Naive thymus-derived CD8-positive, alpha-beta T cell (primary cell): ENCODE measurements around the gene ERAS. TPM values are rescaled to one million over a fixed set of nuclear protein-coding genes. Genes with fewer than 3 reads are reported as not detected.

Experiments
- ATAC-seq, 2 donors: fragments of 150-1000 bp; cut with Tn5 transposase in 1 of 2; sonication (Bioruptor Pico), chemical (Tn5 transposase) in 1 of 2; 1 replicate in 1 of 2; 2 replicates in 1 of 2; pipeline ENCODE4 v1.10.0; 2021; ENCODE audit warnings: mild to moderate bottlenecking in 2 of 2, moderate library complexity in 2 of 2
- POLR2A ChIA-PET: fragments of 350-600 bp; sonication (Branson Sonifier 250); formaldehyde crosslinking; loops from one replicate; lab custom pipeline; 2021; ENCODE audit warnings: antibody characterized with exemption; lab: Charles Lee
- DNase-seq, 10 donors: peaks; one replicate each; pipeline versions ENCODE4 v3.0.0 to v3.0.0-alpha.2; 2020 to 2022
- H3K27ac Mint-ChIP-seq, 10 donors: one replicate each; pipeline ENCODE4 v1.8.0; 2020 to 2022; ENCODE audit warnings: mild to moderate bottlenecking in 10 of 10, mixed read lengths in 10 of 10, moderate library complexity in 4 of 10, inconsistent platforms in 1 of 10
- H3K27me3 Mint-ChIP-seq, 5 donors: one replicate each; pipeline ENCODE4 v1.8.0; 2021 to 2022; ENCODE audit warnings: mixed read lengths in 5 of 5
- H3K36me3 Mint-ChIP-seq, 3 donors: one replicate each; pipeline ENCODE4 v1.8.0; 2020 to 2022; ENCODE audit warnings: mixed read lengths in 3 of 3, mild to moderate bottlenecking in 2 of 3, inconsistent platforms in 1 of 3
- H3K4me1 Mint-ChIP-seq, 4 donors: one replicate each; pipeline ENCODE4 v1.8.0; 2021 to 2022; ENCODE audit warnings: mixed read lengths in 4 of 4
- H3K4me3 Mint-ChIP-seq, 10 donors: one replicate each; pipeline ENCODE4 v1.8.0; 2020 to 2022; ENCODE audit warnings: mild to moderate bottlenecking in 10 of 10, mixed read lengths in 10 of 10, moderate library complexity in 6 of 10, inconsistent platforms in 1 of 10
- H3K9me3 Mint-ChIP-seq, 9 donors: one replicate each; pipeline ENCODE4 v1.8.0; 2020 to 2022; ENCODE audit warnings: mixed read lengths in 9 of 9, mild to moderate bottlenecking in 3 of 9, inconsistent platforms in 1 of 9, moderate library complexity in 1 of 9
- polyA plus RNA-seq, 3 donors: library from polyadenylated mRNA; unstranded; fragments of 300-500 nt; fragmentation: Illumina TruSeq; gene quantifications; one replicate each; pipeline ENCODE4 v1.2.3, GENCODE V29; 2021
- total RNA-seq, 8 experiments: library from RNA in 2 of 8; stranded (reverse) in 2 of 8; gene quantifications; one replicate each; pipeline ENCODE4 v1.2.3 and lab custom pipeline; 2021 to 2026

Gene ERAS
- not detected for total RNA-seq
- not detected for polyA plus RNA-seq
- 0 to 0.42 (median 0.07) reads per million in 6 experiments for total RNA-seq (lab: John Stamatoyannopoulos, UW)

GRCh38 chrX:48826135-48826875, at the start of gene ERAS:
ERAS (plus strand) TSS chrX:48826513; CDS start chrX:48829124, 2,611 bp downstream.
- peak; percentile 74 for ATAC-seq
- H3K4me1 Mint-ChIP-seq, result peaks cover 4 to 11% (median 7%) of the 10 kb centered on the region in 4 donors
- DNase-seq, result peak in 5 of 10 donors; percentile 16 to 27 (median 20)
- peaks cover 5 to 20% (median 17%) of the 10 kb centered on the region in 5 donors for H3K27me3 Mint-ChIP-seq
- POLR2A ChIA-PET, result interaction anchor here (0.6 to 1.3 kb wide), 3 partner anchors 84 to 178 kb away, joined by 3 to 12 read pairs (median 3); no protein-coding TSS in a partner anchor
- peaks cover 0 to 25% (median 2%) of the 10 kb centered on the region in 3 donors for H3K36me3 Mint-ChIP-seq
- H3K9me3 Mint-ChIP-seq, result peaks cover 0 to 3% (median 0%) of the 10 kb centered on the region in 9 donors
- peak within 1 kb of the TSS in 1 of 10 donors; percentile 71 for H3K27ac Mint-ChIP-seq
- H3K4me3 Mint-ChIP-seq, result peak within 1 kb of the TSS; percentile 44 to 86 (median 62)

- POLR2A ChIA-PET, result interaction anchor here (0.5 kb wide), 1 partner anchor 1738 kb away, joined by 3 read pairs; no protein-coding TSS in a partner anchor
- Mint-ChIP-seq H3K36me3 (no peaks in the 10 kb centered on the region), H3K27me3 (no peaks in the 10 kb centered on the region), H3K9me3 (peaks cover 0 to 2% (median 0%) of the 10 kb centered on the region in 9 donors), H3K4me3 (no peak overlapping the region), H3K4me1 (no peaks in the 10 kb centered on the region), H3K27ac (no peak overlapping the region)
- ATAC-seq (no peak), DNase-seq (no peak)
Measured at GRCh38 chrX:48776818-48777439, 49.4 kb upstream of the ERAS start.

GRCh38 chrX:48779399-48779798, 46.9 kb upstream of the ERAS start:
- H3K27ac Mint-ChIP-seq, result no peak overlapping the region
- H3K36me3 Mint-ChIP-seq, result no peaks in the 10 kb centered on the region
- H3K4me3 Mint-ChIP-seq, result no peak overlapping the region
- H3K4me1 Mint-ChIP-seq, result no peaks in the 10 kb centered on the region
- ATAC-seq, result no peak
- POLR2A ChIA-PET, result no interaction called here
- H3K9me3 Mint-ChIP-seq, result peaks cover 0 to 2% (median 0%) of the 10 kb centered on the region in 9 donors
- DNase-seq, result no peak
- no peaks in the 10 kb centered on the region for H3K27me3 Mint-ChIP-seq

GRCh38 chrX:48781705-48782104, 44.6 kb upstream of the ERAS start:
- POLR2A ChIA-PET, result interaction anchor here (0.6 kb wide), 1 partner anchor 174 kb away, joined by 4 read pairs; no protein-coding TSS in a partner anchor
- Mint-ChIP-seq H3K4me1 (peaks cover 0 to 3% (median 0%) of the 10 kb centered on the region in 4 donors), H3K27ac (no peak overlapping the region), H3K36me3 (no peaks in the 10 kb centered on the region), H3K27me3 (no peaks in the 10 kb centered on the region), H3K9me3 (no peaks in the 10 kb centered on the region), H3K4me3 (no peak overlapping the region)
- DNase-seq (no peak), ATAC-seq (no peak)

GRCh38 chrX:48782216-48782615, 44.1 kb upstream of the ERAS start:
- peaks cover 0 to 3% (median 0%) of the 10 kb centered on the region in 4 donors for H3K4me1 Mint-ChIP-seq
- POLR2A ChIA-PET, result no interaction called here
- H3K27me3 Mint-ChIP-seq, result no peaks in the 10 kb centered on the region
- H3K9me3 Mint-ChIP-seq, result no peaks in the 10 kb centered on the region
- no peak for ATAC-seq
- no peak overlapping the region for H3K4me3 Mint-ChIP-seq
- DNase-seq, result no peak
- H3K27ac Mint-ChIP-seq, result no peak overlapping the region
- H3K36me3 Mint-ChIP-seq, result no peaks in the 10 kb centered on the region

- no peaks in the 10 kb centered on the region for H3K36me3 Mint-ChIP-seq
- H3K4me3 Mint-ChIP-seq, result no peak overlapping the region
- no peak overlapping the region for H3K27ac Mint-ChIP-seq
- DNase-seq, result no peak
- POLR2A ChIA-PET, result no interaction called here
- peaks cover 0 to 3% (median 0%) of the 10 kb centered on the region in 4 donors for H3K4me1 Mint-ChIP-seq
- H3K9me3 Mint-ChIP-seq, result no peaks in the 10 kb centered on the region
- no peak for ATAC-seq
- H3K27me3 Mint-ChIP-seq, result no peaks in the 10 kb centered on the region
Measured at GRCh38 chrX:48782795-48783194, 43.5 kb upstream of the ERAS start.

- H3K27me3 Mint-ChIP-seq, result no peaks in the 10 kb centered on the region
- no peaks in the 10 kb centered on the region for H3K36me3 Mint-ChIP-seq
- H3K9me3 Mint-ChIP-seq, result peaks cover 0 to 2% (median 0%) of the 10 kb centered on the region in 9 donors
- H3K4me3 Mint-ChIP-seq, result no peak overlapping the region
- DNase-seq (no peak), ATAC-seq (no peak)
- peaks cover 8 to 19% (median 12%) of the 10 kb centered on the region in 4 donors for H3K4me1 Mint-ChIP-seq
- POLR2A ChIA-PET, result interaction anchor here (0.7 to 1.0 kb wide), 2 partner anchors 16 to 1195 kb away, joined by 3 to 4 read pairs; no protein-coding TSS in a partner anchor
- H3K27ac Mint-ChIP-seq, result no peak overlapping the region
Measured at GRCh38 chrX:48784726-48785125, 41.6 kb upstream of the ERAS start.

- peak overlapping the region in 2 of 10 donors; percentile 8 to 80 for H3K27ac Mint-ChIP-seq
- no peaks in the 10 kb centered on the region for H3K27me3 Mint-ChIP-seq
- DNase-seq, result no peak
- H3K4me3 Mint-ChIP-seq, result no peak overlapping the region
- H3K36me3 Mint-ChIP-seq, result no peaks in the 10 kb centered on the region
- peaks cover 12 to 23% (median 15%) of the 10 kb centered on the region in 4 donors for H3K4me1 Mint-ChIP-seq
- POLR2A ChIA-PET, result interaction anchor here (1.0 kb wide), 1 partner anchor 16 kb away, joined by 4 read pairs; no protein-coding TSS in a partner anchor
- peaks cover 0 to 2% (median 0%) of the 10 kb centered on the region in 9 donors for H3K9me3 Mint-ChIP-seq
- no peak for ATAC-seq
Measured at GRCh38 chrX:48785186-48785539, 41.1 kb upstream of the ERAS start.

GRCh38 chrX:48785540-48786214, 40.6 kb upstream of the ERAS start:
- no peak for DNase-seq
- peak overlapping the region in 2 of 10 donors; percentile 31 to 80 for H3K27ac Mint-ChIP-seq
- no peak for ATAC-seq
- no peak overlapping the region for H3K4me3 Mint-ChIP-seq
- no peaks in the 10 kb centered on the region for H3K27me3 Mint-ChIP-seq
- H3K9me3 Mint-ChIP-seq, result peaks cover 0 to 2% (median 0%) of the 10 kb centered on the region in 9 donors
- POLR2A ChIA-PET, result no interaction called here
- no peaks in the 10 kb centered on the region for H3K36me3 Mint-ChIP-seq
- H3K4me1 Mint-ChIP-seq, result peaks cover 13 to 24% (median 16%) of the 10 kb centered on the region in 4 donors

- peaks cover 0 to 2% (median 0%) of the 10 kb centered on the region in 9 donors for H3K9me3 Mint-ChIP-seq
- H3K4me3 Mint-ChIP-seq, result no peak within 1 kb of the TSS
- H3K4me1 Mint-ChIP-seq, result peaks cover 13 to 24% (median 16%) of the 10 kb centered on the region in 4 donors
- H3K27ac Mint-ChIP-seq, result peak within 1 kb of the TSS in 2 of 10 donors; percentile 31 to 80
- ATAC-seq (no peak), DNase-seq (no peak)
- no peaks in the 10 kb centered on the region for H3K27me3 Mint-ChIP-seq
- POLR2A ChIA-PET, result no interaction called here
- no peaks in the 10 kb centered on the region for H3K36me3 Mint-ChIP-seq
Measured at GRCh38 chrX:48786341-48786800, 39.9 kb upstream of the ERAS start, which contains the start of gene GATA1. GATA1 (plus strand) TSS chrX:48786590; CDS start chrX:48791110, 4,520 bp downstream.

GRCh38 chrX:48786825-48787504, 39.3 kb upstream of the ERAS start:
- H3K27ac Mint-ChIP-seq, result peak overlapping the region in 1 of 10 donors; percentile 8
- POLR2A ChIA-PET, result no interaction called here
- H3K4me3 Mint-ChIP-seq, result no peak overlapping the region
- H3K9me3 Mint-ChIP-seq, result peaks cover 0 to 2% (median 0%) of the 10 kb centered on the region in 9 donors
- H3K4me1 Mint-ChIP-seq, result peaks cover 13 to 24% (median 16%) of the 10 kb centered on the region in 4 donors
- ATAC-seq, result no peak
- no peaks in the 10 kb centered on the region for H3K27me3 Mint-ChIP-seq
- no peaks in the 10 kb centered on the region for H3K36me3 Mint-ChIP-seq
- DNase-seq, result no peak
